Astrocyte of the spinal cord (primary cell): ENCODE measurements around the gene ZNF786.
"Not testable (repeated sequence)": the region's sequence is repeated elsewhere in the genome, so short reads cannot be mapped to it uniquely, and the experiment has no call there.

Experiments
- DNase-seq: peaks from one replicate; pipeline ENCODE4 v3.0.0; 2011; ENCODE audit warnings: low read depth, low spot score
- H3K4me3 ChIP-seq: 2 replicates; pipeline ENCODE4 v1.5.1; 2011; ENCODE audit warnings: low read depth, mild to moderate bottlenecking, low read length, moderate library complexity
- CTCF ChIP-seq: IDR thresholded peaks from 2 replicates; pipeline ENCODE4 v1.5.1; 2012; ENCODE audit warnings: low read depth, mild to moderate bottlenecking, low read length, inconsistent platforms
- in situ Hi-C: cut with HindIII; loops from 2 replicates; pipeline ENCODE4 v1.10.0; 2017; ENCODE audit warnings: low sequenced_read_pairs

Gene ZNF786

GRCh38 chr7:149041350-149041749 is 49.2 kb downstream of the ZNF786 start:
- DNase-seq = no peak
- TF ChIP-seq CTCF = no peak
- no peak overlapping the region for H3K4me3 ChIP-seq
- in situ Hi-C loops = no loop called here

GRCh38 chr7:149038641-149039040 is 51.9 kb downstream of the ZNF786 start:
- in situ Hi-C loops, H3K4me3 ChIP-seq: not testable (repeated sequence)

GRCh38 chr7:149036676-149037075 is 53.8 kb downstream of the ZNF786 start:
- in situ Hi-C loops = no loop called here
- no peak overlapping the region for H3K4me3 ChIP-seq
- DNase-seq = no peak
- no peak for TF ChIP-seq CTCF

More at GRCh38 chr7:149038641-149039040, 51.9 kb downstream of the ZNF786 start:
- not testable (repeated sequence) for DNase-seq

GRCh38 chr7:149031353-149031910 is 59.1 kb downstream of the ZNF786 start:
- TF ChIP-seq CTCF = no peak
- in situ Hi-C loops = no loop called here
- no peak overlapping the region for H3K4me3 ChIP-seq
- DNase-seq = no peak

- in situ Hi-C loops, H3K4me3 ChIP-seq, DNase-seq: not testable (repeated sequence)
These were observed 60.1 kb downstream of the ZNF786 start for GRCh38 chr7:149030439-149030838.

GRCh38 chr7:149028346-149029109 is 62.0 kb downstream of the ZNF786 start, which contains the start of gene PDIA4:
PDIA4 (minus strand) TSS chr7:149028505; CDS start chr7:149028408, 97 bp downstream.
- in situ Hi-C loops = no loop called here
- peak within 1 kb of the TSS; percentile 94 for H3K4me3 ChIP-seq
- peak; percentile 100 for DNase-seq
- TF ChIP-seq CTCF = peak; percentile 22

- TF ChIP-seq CTCF = no peak
- peak; percentile 34 for DNase-seq
- in situ Hi-C loops = no loop called here
- peak overlapping the region; percentile 94 for H3K4me3 ChIP-seq
These were observed 62.7 kb downstream of the ZNF786 start for GRCh38 chr7:149027611-149028345.
